IMR-90 (cell line): ENCODE data around the gene MRTFA. TPM values are rescaled to one million over a fixed set of nuclear protein-coding genes. Genes with fewer than 3 reads are reported as not detected.

Source experiments
- ATAC-seq: fragments of 200-7000 bp; cut with Tn5 transposase; 2 replicates; pipeline ENCODE4 v1.9.1; 2020; ENCODE audit warnings: low read depth, mild to moderate bottlenecking, moderate library complexity
- BruUV-seq: library from RNA; stranded (reverse); fragments of 400-500 nt; replicated peaks from 2 replicates; lab custom pipeline; 2021; lab: Mats Ljungman, UMichigan
- CTCF ChIA-PET: fragments of 300-600 bp; formaldehyde crosslinking; extraction: SDS; loops from one replicate; lab custom pipeline; 2021; ENCODE audit warnings: antibody characterized with exemption; lab: Yijun Ruan, JAX
- POLR2A ChIA-PET: fragments of 300-600 bp; sonication (Branson Sonifier 250); formaldehyde crosslinking; loops from one replicate; lab custom pipeline; 2022; ENCODE audit warnings: antibody characterized with exemption; ENCODE audit not compliant: unreplicated experiment; lab: Charles Lee
- DNase-seq: peaks from one replicate; pipeline ENCODE4 v3.0.0; 2013
- H2AFZ ChIP-seq: replicated peaks from 2 replicates; pipeline ENCODE3; 2013; ENCODE audit warnings: low read length, mild to moderate bottlenecking; ENCODE audit not compliant: poor library complexity
- H2AK5ac ChIP-seq: 2 replicates; pipeline ENCODE4 v1.6.1; 2013; ENCODE audit warnings: low read depth, low read length, inconsistent platforms
- H2AK9ac ChIP-seq: replicated peaks from 2 replicates; pipeline ENCODE3; 2013; ENCODE audit warnings: mild to moderate bottlenecking, low read depth, low read length, moderate library complexity; ENCODE audit not compliant: poor library complexity
- H2BK120ac ChIP-seq: 2 replicates; pipeline ENCODE4 v1.6.1; 2013; ENCODE audit warnings: low read depth, low read length, inconsistent platforms
- H2BK15ac ChIP-seq: 3 replicates; pipeline ENCODE4 v1.6.1; 2013; ENCODE audit warnings: low read depth, low read length, inconsistent platforms
- H2BK20ac ChIP-seq: 2 replicates; pipeline ENCODE4 v1.6.1; 2013; ENCODE audit warnings: low read depth, mild to moderate bottlenecking, inconsistent platforms, low read length, moderate library complexity
- H2BK5ac ChIP-seq: 2 replicates; pipeline ENCODE4 v1.6.1; 2013; ENCODE audit warnings: mild to moderate bottlenecking, low read depth, low read length, inconsistent platforms; ENCODE audit not compliant: poor library complexity, severe bottlenecking
- H3K14ac ChIP-seq: replicated peaks from 2 replicates; pipeline ENCODE4 v1.6.1; 2013; ENCODE audit warnings: low read depth, low read length, inconsistent platforms
- H3K18ac ChIP-seq: 2 replicates; pipeline ENCODE4 v1.6.1; 2013; ENCODE audit warnings: low read depth, low read length, control low read depth
- H3K23ac ChIP-seq: 2 replicates; pipeline ENCODE4 v1.6.1; 2013; ENCODE audit warnings: low read depth, low read length, inconsistent platforms
- H3K27ac ChIP-seq: 2 replicates; pipeline ENCODE4 v1.5.1; 2013; ENCODE audit warnings: mild to moderate bottlenecking, control low read depth, low read length; ENCODE audit not compliant: insufficient read depth
- H3K27me3 ChIP-seq: 2 replicates; pipeline ENCODE4 v1.6.1; 2013; ENCODE audit warnings: low read length; ENCODE audit not compliant: control insufficient read depth, insufficient read depth
- H3K36me3 ChIP-seq: 2 replicates; pipeline ENCODE4 v1.6.1; 2013; ENCODE audit warnings: low read length, mixed read lengths; ENCODE audit not compliant: control insufficient read depth, insufficient read depth
- H3K4ac ChIP-seq: 2 replicates; pipeline ENCODE4 v1.6.1; 2013; ENCODE audit warnings: low read depth, low read length, inconsistent platforms
- H3K4me1 ChIP-seq: 2 replicates; pipeline ENCODE4 v1.6.1; 2013; ENCODE audit warnings: low read length, mixed read lengths; ENCODE audit not compliant: control insufficient read depth, insufficient read depth
- H3K4me2 ChIP-seq: 2 replicates; pipeline ENCODE4 v1.6.1; 2013; ENCODE audit warnings: low read depth, mild to moderate bottlenecking, control low read depth, low read length, moderate library complexity
- H3K4me3 ChIP-seq: 2 replicates; pipeline ENCODE4 v1.5.1; 2013; ENCODE audit warnings: low read depth, mild to moderate bottlenecking, control low read depth, low read length, moderate library complexity; ENCODE audit not compliant: insufficient read depth
- H3K56ac ChIP-seq: 2 replicates; pipeline ENCODE4 v1.6.1; 2013; ENCODE audit warnings: low read length, inconsistent platforms; ENCODE audit not compliant: insufficient read depth; ENCODE audit errors: extremely low read depth
- H3K79me1 ChIP-seq, 2 experiments: 2 replicates each; pipeline ENCODE4 v1.6.1; 2013; ENCODE audit warnings: low read length in 2 of 2, inconsistent platforms in 1 of 2, low read depth in 1 of 2
- H3K9ac ChIP-seq: 2 replicates; pipeline ENCODE4 v1.6.1; 2013; ENCODE audit warnings: low read depth, low read length, control low read depth
- H3K9me1 ChIP-seq: 2 replicates; pipeline ENCODE4 v1.6.1; 2013; ENCODE audit warnings: low read length, inconsistent platforms; ENCODE audit not compliant: insufficient read depth
- H3K9me3 ChIP-seq: 2 replicates; pipeline ENCODE4 v1.6.1; 2013; ENCODE audit warnings: low read length; ENCODE audit not compliant: control insufficient read depth, insufficient read depth
- H4K20me1 ChIP-seq: 2 replicates; pipeline ENCODE4 v1.6.1; 2013; ENCODE audit warnings: low read length, inconsistent platforms; ENCODE audit not compliant: insufficient read depth
- H4K5ac ChIP-seq: 2 replicates; pipeline ENCODE4 v1.6.1; 2013; ENCODE audit warnings: mild to moderate bottlenecking, low read depth, low read length, control low read depth
- H4K8ac ChIP-seq, 2 experiments: 2 replicates each; pipeline ENCODE4 v1.6.1; 2013; ENCODE audit warnings: low read depth in 2 of 2, low read length in 2 of 2, control low read depth in 1 of 2, inconsistent platforms in 1 of 2
- H4K91ac ChIP-seq: 2 replicates; pipeline ENCODE4 v1.6.1; 2013; ENCODE audit warnings: low read depth, low read length, inconsistent platforms; ENCODE audit not compliant: insufficient read depth
- CEBPB ChIP-seq: IDR thresholded peaks from 2 replicates; pipeline ENCODE4 v1.6.1; 2012; ENCODE audit warnings: low read depth, low read length, improper control_type of control experiment
- RAD21 ChIP-seq: IDR thresholded peaks from 2 replicates; pipeline ENCODE4 v1.6.1; 2012; ENCODE audit warnings: low read length, improper control_type of control experiment
- WGBS, 2 experiments: methylation state at CpG; one replicate each; pipeline versions ENCODE4 v1.1.5 to v1.1.7; 2013; ENCODE audit warnings: missing lambda C conversion rate in 2 of 2; ENCODE audit not compliant: insufficient read length in 1 of 2; ENCODE audit errors: extremely low coverage in 2 of 2; 5-methylcytosine and 5-hydroxymethylcytosine counted together
- dilution Hi-C: fragments of 300-500 bp; cut with HindIII; formaldehyde crosslinking; loops from one replicate; pipeline ENCODE4 v1.14.3; 2018; ENCODE audit warnings: low sequenced_read_pairs; ENCODE audit not compliant: unreplicated experiment
- in situ Hi-C: fragments of 300-500 bp; cut with MboI; formaldehyde crosslinking; loops from 3 replicates; pipeline ENCODE4 v1.14.3; 2019; ENCODE audit warnings: low sequenced_read_pairs, inconsistent platforms, mixed read lengths
- intact Hi-C: fragments of 100-400 bp; cut with micrococcal nuclease; formaldehyde crosslinking; loops from 2 replicates; pipeline ENCODE4 v1.10.0; 2022
- polyA plus RNA-seq, 3 experiments: library from polyadenylated mRNA; depleted of rRNA; stranded (reverse); fragments of >200 nt; gene quantifications; 2 replicates each; pipeline ENCODE4 v1.2.3, GENCODE V29; 2012; ENCODE audit warnings: low replicate concordance in 1 of 3
- total RNA-seq: library from RNA; depleted of rRNA; stranded (reverse); fragments of >200 nt; gene quantifications from 2 replicates; pipeline ENCODE4 v1.2.3, GENCODE V29; 2012

Gene MRTFA
- total and polyA plus RNA-seq, 2 of the 4 experiments (the other 2 are of a cell fraction), result 12.5 to 17.2 TPM

- Histone ChIP-seq H4K8ac (no peak overlapping the region), H2BK15ac (no peak overlapping the region), H4K91ac (no peak overlapping the region), H2AK5ac (no peak overlapping the region), H3K36me3 (peaks cover 6% of the 10 kb centered on the region), H3K56ac (no peak overlapping the region), H4K20me1 (peaks cover 18% of the 10 kb centered on the region; the same call in 1 of the 2 replicates), H2AK9ac (no peak overlapping the region), H2BK20ac (no peak overlapping the region), H3K9me3 (no peaks in the 10 kb centered on the region), H2BK5ac (no peak overlapping the region), H3K4me2 (no peak overlapping the region), H3K27ac (no peak overlapping the region), H3K4me3 (no peak overlapping the region), H3K18ac (no peak overlapping the region), H2BK120ac (no peak overlapping the region), H3K27me3 (no peaks in the 10 kb centered on the region), H2AFZ (no peak overlapping the region), H4K5ac (no peak overlapping the region), H3K4me1 (0 out of 2 replicates have a peak, but pooled peaks cover 2% of the 10 kb centered on the region), H3K9ac (no peak overlapping the region), H3K23ac (no peak overlapping the region), H3K79me1 (peaks cover 30 to 63% of the 10 kb centered on the region in 2 experiments), H3K14ac (no peak overlapping the region), H3K4ac (no peak overlapping the region), H3K9me1 (peaks cover 12% of the 10 kb centered on the region)
- DNase-seq (no peak), ATAC-seq (no peak)
- WGBS, 2 experiments, result no CpG with 5 or more reads among the region's 2 CpGs
- CTCF ChIA-PET, result no interaction called here
- in situ Hi-C loops (no loop called here), intact Hi-C loops (loop anchor here (2.0 kb wide), 1 partner anchor 14 kb away; no protein-coding TSS in a partner anchor), dilution Hi-C loops (no loop called here)
- POLR2A ChIA-PET, result no interaction called here
- no TSS peak for BruUV-seq
- TF ChIP-seq RAD21 (no peak), CEBPB (peak; percentile 44)
Measured at GRCh38 chr22:40542821-40543540, 93.5 kb downstream of the MRTFA start.
